ENCODE measurements around the gene CERK.

CERK gene

DNA sequence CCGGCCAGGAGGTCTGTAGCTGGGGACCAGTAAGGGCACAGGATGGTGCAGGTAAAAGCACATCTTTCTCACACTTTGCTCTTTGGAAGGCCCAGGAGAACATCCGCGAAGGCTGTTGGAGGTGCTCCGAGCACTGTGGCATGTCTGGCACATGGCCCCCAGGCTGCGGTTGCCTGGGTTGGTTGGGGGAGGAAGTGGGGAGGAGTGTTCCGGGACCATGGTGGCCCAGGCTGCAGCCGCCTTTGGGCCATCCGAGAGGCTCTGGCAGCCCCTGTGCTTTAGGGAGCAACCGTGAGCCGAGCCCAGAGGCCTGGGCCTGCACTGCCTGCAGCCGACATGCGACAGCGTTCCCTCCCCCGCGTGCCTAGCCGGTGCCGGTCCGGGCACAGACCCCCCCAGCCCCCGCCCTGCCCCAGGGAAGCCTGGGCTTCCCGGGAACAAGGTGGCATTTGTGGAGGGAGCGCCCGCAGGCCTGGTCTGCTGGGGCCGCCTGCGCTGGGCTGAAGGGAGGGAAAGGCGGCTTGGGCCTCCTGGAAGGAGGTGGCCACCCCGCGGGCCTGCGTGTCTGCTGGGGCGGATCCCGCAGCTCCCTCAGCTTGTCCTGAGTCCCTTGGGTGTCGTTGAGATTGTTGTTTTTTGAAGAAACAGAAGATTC is 59.9 kb downstream of the CERK start:
- no peak for DNase-seq (ENCODE audit: low spot score)

DNA sequence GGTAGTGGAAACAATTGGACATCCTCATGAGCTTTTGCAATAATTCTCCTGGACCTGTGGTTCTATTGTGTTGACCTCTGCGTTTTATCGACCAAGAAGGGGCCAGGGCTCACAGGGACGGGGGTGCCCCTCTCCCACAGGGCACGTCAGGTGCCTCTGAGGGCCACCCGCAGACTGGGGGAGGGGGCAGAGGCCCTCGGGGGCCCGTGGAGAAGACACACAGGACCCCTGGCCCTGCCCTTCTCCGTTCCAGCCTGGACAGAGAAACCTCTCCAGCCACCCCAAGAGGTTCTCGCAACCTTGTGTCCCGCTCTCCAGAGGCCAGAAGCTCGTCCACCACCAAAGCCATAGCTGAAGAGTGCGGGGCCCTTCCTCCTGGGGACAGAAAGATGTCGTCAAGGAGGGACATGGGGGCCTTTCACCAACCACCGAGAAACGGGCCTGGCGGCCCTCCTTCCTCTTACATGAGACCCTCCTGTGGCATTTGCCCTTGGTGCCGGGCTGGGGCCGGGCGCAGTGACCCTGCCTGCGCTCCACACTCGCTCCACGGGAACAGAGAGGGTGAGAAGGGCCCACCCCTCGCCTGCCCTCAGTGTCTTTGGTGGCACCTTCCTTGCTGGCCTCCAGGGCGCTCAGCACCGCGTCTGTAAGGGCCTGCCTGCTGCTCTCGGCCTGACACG is 60.6 kb downstream of the CERK start:
- no peak for DNase-seq (ENCODE audit: low spot score)

DNA sequence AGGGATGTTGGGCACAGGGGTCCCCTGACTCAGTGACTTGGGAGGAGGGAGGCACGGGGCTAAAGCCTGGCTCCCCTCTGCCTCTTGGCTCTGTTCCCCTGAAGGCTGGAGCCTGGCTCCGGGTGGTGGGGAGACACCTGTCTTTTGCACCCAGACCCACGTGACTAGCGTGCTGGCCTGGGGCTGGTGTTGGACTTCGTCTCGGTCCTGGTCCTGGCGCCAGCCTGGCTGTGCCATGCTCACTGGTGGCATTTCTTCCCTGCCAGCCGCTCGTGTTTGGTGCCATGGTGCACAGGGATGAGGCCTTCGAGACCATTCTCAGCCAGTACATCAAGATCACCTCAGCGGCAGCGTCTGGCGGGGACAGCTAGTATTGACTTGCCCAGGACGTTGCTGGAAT is 61.2 kb downstream of the CERK start:
- DNase-seq (ENCODE audit: low spot score): no peak

GRCh38 chr22:46676479-46676878 is 61.6 kb downstream of the CERK start:
- no peak for DNase-seq (ENCODE audit: low spot score)

- DNase-seq (ENCODE audit: low spot score): no peak
Measured at GRCh38 chr22:46675938-46676337, 62.1 kb downstream of the CERK start.

- DNase-seq (ENCODE audit: low spot score): no peak
Measured at GRCh38 chr22:46675479-46675878, 62.6 kb downstream of the CERK start.

DNA sequence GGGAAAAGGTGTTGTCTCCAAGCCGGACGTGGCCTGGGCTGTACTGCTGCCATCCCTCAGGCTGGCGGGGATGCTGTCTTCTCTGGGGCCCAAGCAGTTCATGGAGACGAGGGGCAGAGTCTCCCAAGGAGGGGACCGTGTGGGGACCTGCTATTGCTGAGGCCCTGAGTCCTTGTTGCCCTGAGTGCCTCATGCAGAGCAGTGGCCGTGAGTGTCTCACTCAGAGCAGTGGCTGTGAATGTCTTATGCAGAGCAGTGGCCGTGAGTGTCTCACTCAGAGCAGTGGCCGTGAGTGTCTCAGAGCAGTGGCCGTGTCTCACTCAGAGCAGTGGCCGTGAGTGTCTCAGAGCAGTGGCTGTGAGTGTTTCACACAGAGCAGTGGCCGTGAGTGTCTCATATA is 63.1 kb downstream of the CERK start:
- no peak for DNase-seq (ENCODE audit: low spot score)

GRCh38 chr22:46674367-46674781 is 63.7 kb downstream of the CERK start:
- DNase-seq (ENCODE audit: low spot score): no peak

DNA sequence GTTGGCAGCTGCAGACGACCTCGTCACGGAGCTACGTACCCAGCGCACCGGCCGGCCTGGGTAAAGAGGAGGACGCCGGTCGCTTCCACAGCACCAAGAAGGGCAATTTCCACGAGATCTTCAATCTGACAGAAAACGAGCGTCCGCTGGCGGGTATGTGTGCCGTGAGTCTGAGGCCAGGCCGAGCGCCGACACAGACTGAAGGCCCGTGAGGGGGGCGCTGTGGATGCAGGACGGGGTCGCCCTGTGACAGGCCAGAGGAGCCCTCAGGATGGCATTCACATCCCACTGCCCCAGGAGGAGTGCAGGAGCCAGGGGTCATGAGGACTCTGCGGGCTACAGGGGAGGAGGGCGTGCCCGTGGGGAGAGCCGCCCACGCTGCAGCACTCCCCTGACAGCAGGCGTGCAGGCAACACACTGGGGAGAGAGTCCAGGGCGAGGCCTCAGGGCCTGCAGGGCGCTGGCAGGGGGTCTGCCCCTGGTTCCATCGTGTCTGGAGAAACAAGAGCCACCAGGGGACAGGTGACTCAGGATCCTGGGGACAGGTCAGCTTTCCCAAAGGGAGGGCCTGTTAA is 64.3 kb downstream of the CERK start:
- no peak for DNase-seq (ENCODE audit: low spot score)

DNA sequence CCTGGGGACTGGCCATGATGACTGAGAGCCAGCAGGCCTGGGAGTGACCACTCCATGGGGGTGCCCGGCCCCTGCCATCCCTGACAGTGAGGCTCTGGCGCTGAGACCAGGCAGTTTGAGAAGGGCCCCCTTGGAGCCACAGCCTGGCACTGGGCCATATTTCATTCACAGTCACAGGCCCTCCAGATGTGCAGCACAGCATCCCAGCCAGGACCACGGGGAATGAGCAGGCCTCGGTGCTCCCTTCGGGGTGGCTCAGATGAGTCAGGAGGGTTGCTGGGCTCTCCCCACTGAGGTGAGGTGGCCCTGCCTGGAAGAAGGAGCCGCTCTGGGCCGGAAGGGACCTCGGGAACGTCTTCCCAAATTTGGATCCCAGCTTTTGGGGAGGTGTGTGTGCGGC is 64.8 kb downstream of the CERK start:
- DNase-seq (ENCODE audit: low spot score): no peak

- DNase-seq (ENCODE audit: low spot score): peak; percentile 42
Measured at GRCh38 chr22:46672731-46673130, 65.3 kb downstream of the CERK start.

GRCh38 chr22:46671824-46672432 is 66.1 kb downstream of the CERK start:
- no peak for DNase-seq (ENCODE audit: low spot score)

- DNase-seq (ENCODE audit: low spot score): no peak
Measured at GRCh38 chr22:46669201-46669600, 68.9 kb downstream of the CERK start.

GRCh38 chr22:46668116-46668515 is 69.9 kb downstream of the CERK start:
- DNase-seq (ENCODE audit: low spot score): no peak

DNA sequence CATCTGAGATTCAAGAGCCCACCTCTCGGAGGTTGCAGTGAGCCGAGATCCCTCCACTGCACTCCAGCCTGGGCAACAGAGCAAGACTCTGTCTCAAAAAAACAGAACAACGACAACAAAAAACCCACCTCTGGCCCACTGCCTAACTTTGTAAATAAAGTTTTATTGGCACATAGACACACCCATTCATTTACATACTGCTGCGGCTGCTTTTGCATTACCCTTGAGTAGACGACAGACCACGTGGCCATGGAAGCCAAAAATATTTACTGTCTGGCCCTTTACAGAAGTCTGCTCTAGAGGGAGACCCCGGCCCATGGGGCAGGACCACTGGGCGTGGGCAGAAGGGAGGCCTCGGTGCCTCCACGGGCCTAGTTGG is 70.8 kb downstream of the CERK start:
- no peak for DNase-seq (ENCODE audit: low spot score)

- DNase-seq (ENCODE audit: low spot score): no peak
Measured at GRCh38 chr22:46666577-46667244, 71.3 kb downstream of the CERK start.

DNA sequence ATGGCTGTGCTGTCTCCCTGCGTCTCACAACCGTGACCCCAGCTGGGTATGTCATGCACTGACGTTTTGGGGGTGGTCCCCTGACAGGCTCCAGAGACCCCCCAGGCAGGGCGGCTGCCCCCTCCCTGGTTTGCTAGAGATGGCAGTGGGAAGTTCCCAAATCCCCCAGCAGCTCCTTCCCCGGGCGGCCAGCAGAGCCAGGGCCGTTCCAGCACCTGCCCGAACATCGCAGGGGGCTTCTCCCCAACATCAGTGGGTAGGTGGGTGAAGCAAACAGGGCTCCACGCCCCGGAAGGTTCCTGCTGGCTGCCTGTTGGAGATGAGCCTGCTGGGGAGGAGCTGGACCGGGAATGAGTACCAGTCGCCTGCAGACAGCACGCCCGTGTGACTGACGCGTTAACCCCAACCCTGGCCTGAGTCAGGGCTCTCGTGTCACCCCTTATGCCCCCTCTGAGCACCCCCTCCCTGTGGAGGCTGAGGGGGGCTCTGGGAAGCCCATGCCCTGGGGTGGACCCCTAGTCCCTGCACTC is 72.2 kb downstream of the CERK start:
- no peak for DNase-seq (ENCODE audit: low spot score)

DNA sequence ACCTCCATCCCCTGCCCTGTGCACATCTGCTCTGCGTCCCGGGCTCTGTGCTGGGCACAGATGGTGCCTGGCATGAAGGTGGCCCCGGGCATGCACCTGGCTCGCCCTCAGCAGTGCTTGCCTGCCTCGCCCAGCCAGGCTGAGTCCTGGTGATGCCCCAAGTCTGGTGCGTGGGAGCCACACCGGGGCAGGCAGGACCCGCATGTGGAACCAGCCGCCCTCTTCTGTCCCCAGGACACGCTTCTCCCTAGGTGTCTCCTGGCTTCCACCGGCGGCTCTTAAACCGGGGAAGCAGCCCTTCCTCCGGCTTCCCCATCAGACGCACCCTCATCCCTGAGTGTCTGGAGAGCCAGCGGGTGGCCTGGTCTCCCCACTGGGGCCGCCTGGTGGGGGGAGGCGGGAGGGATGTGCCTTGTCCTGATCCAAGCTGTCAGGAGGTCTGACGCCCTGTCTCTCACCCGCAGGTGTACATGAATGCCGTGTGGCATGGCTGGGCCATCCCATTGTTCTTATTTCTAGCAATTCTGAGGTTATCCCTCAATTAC is 72.8 kb downstream of the CERK start:
- DNase-seq (ENCODE audit: low spot score): no peak

DNA sequence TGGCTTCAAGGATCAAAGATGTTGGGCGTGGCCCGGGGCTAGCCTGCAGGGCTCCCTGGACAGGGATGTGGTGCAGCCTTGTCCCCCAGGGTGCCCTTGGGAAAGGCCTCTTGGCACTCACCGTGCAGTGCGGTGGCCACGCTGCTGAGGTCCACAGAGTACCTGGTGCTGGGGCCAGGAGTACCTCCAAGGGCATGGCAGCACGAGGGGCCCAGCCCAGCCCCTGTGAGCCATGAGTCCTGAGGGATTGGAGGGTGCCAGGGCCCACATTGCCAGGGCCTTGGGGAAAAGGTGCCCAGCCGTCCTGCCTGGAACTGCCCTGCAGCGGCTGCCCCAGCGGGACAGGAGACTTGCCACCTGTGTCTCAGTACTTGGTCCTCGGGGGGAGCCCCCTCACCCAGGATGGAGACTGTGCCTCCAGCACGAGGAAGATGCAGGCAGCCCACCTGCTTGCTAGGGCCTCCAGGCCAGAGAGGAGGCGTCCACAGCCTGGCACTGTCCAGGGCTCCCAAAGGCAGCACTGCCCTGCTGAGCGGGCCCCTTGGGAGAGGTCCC is 73.7 kb downstream of the CERK start:
- DNase-seq (ENCODE audit: low spot score): no peak

- DNase-seq (ENCODE audit: low spot score): no peak
Measured at GRCh38 chr22:46663436-46664100, 74.5 kb downstream of the CERK start.

GRCh38 chr22:46663001-46663400 is 75.1 kb downstream of the CERK start:
- no peak for DNase-seq (ENCODE audit: low spot score)

Measured in GM03348 (cell line).